Fibroblast of skin of scalp (primary cell): ENCODE results near the gene DNAJA3.

ENCODE experiments used
- DNase-seq: peaks from one replicate; pipeline ENCODE4 v3.0.0-alpha.2; 2013

The DNAJA3 gene

DNA sequence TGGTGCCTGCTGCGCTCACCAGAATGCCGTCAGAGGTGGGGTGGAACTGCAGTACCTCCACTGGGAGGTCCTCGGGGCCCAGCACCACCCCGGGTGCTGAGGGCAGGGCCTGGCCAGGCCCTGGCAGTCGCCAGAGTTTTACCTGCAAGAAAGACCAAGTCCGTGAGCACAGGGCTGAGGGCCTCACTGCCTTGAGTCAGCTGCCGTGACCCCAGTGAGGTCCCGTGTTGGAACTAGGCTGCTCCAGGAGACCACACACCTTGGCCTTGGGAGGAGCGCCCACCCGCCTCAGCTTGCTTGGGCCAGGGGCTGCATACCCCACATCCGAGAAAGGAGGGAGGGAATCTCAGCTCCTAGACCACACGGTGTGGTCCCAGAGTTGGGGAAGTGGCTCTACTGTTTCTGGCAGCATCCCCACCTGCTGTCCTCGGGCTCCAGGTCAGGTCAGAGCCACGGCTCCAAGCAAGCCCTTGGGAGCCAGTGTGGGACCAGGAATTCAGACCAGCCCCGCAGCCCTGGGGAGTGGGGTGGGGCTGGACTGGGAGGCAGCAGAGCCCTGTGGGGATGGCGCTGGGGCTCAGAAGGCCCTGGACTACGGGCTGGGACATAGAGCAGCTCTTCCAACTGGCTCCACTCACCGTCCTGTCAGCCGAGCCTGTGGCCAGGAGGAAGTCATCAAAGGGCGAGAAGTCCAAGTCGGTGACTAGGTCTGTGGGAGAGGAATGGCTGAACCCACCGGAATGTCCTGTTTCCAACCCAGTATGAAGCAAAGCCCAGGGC, 17.9 kb upstream of the DNAJA3 start:
- no peak for DNase-seq

DNA sequence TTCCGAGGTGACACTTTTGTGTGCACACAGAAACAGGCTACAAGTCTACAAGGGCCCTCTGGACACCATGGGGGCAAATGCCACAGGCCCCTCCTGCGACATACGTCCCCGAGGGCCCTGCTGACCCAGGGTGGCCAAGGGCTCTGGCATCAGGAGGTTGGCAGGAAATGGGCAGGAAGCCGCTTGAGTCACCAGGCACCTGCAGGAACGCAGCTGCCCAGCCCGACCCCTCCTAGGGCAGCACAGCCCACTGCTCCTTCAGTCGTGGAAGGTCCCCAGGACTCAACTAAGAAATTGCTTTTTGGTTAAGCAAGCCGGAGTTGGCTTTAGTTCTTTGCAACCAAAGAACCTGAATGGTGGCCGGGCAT, 17.4 kb upstream of the DNAJA3 start:
- DNase-seq: no peak

DNA sequence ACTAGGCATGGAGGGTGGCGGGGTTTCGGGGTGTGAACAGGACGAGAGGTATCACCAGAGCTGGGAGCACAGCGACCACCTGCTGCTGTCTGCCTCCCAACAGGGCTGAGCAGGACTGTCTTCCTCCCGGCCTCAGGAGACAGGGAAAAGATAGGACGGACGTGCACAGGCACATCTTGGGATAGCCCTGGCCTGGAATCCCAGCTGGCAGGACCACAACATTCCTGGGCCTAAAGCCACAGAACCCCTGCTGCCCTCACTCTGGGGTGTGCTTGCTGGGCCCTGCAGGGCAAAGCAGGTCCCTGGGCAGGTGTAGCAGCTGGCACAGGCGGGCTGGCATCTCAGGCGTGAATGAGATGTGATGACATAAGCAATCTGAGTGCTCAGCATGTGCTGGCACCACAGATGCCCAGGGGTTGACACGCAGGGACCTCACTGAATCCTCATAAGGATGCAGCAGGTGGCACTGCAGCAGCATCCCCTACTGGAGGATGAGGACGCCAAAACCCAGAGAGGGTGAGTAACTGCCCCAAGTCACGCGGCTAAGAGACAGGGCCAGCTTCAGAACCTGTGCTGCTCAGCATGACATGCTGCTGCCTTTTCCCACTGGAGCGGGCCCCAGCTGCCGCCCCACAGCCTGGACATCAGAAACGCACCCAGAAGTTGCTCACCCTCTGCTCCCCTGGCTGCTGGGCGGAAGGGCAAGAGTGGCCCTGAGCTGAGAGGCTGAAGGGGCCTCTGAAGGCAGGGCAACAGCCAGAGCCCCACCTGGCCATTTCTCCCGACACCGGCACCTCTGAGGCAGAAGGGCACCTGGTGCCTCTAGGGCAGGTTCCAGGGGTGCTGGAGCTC, 16.4 kb upstream of the DNAJA3 start:
- DNase-seq: no peak

DNA sequence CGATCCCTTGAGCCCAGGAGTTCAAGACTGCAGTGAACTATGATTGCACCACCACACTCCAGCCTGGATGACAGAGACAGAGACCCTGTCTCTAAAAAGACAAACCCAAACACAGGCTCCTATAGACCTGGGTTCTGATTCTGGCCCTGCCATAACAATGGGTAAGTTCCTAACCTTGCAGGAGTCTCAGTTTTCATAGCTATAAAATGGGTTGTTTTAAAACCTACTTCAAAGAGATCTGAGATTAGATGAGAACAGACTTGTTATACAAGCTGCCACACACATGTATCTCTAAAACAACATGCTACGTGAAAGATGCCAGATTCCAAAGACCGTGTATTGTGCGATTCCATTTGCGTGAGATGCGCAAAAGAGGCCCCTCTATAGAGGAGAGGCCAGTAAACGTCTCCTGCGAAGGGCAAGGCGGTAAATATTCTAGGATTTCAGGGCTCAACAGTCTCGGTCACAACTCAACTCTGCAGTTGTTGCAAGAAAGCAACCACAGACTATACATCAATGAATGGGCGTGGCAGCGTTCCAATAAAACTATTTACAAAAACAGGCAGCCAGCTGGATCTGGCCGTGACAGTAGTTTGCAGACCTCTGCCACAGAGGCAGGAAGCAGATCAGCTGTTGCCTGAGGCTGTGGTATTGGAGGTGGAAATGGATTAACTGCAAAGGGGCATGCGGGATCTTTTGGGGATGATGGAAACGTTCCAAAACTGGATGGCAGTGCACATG, 15.2 kb upstream of the DNAJA3 start:
- peak; percentile 88 for DNase-seq

DNA sequence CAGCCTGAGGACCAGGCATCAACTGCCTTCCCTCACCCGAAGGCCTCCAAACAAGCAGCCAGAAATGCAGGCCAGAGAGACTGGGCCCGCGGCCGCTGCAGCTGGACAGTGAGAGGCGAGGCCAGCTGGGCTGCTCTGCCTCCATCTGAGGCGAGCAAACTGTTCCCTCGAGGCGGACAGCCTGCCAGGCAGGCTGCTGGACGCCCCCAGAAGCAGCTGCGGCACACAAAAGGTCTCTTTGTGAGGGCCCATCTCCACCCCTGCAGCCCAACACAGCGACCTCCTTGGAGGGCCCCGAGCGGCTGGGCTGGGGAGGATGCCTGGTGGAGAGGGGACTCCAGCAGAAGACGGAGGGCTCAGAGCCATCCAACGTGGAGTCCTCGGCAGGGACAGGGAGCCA, 14.0 kb upstream of the DNAJA3 start:
- DNase-seq: no peak

DNA sequence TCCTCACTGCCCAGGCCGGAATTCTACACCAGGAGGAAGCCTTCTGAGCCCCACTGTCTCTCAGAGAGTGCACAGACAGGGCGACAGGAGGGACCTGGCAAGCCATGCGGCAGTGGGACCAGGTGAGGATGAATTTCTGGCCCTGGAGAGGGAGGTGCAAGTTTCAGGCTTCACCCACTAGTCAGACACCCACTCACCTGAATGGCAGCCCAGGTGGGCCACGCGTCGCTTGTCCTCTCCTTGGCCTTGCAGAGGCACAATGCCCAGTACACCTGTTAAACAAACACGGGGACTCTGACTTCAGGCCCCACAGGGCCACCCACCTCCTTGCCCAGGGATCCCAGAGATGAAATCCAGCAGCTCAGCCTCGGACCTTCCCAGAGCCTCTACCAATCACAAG, 13.5 kb upstream of the DNAJA3 start:
- no peak for DNase-seq

DNA sequence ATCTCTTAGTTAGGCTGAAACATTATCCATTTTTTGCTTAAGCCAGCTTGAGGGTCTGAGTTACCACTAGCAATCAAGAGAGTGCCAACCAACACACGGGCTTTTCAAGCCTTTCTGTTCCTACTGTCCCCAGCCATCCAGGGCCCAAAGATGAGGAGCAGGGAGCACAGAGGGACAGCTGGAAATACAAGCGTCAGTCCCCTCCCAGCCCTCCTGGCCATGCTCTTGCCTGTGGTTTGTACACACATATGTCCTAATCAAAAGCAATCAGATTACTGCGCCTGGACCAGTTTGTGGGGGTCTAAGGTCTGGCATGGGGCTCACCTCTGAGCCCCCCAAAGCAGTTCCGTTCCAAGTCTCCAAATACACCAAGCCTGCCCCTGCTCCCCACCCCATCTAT, 12.8 kb upstream of the DNAJA3 start:
- DNase-seq: no peak

DNA sequence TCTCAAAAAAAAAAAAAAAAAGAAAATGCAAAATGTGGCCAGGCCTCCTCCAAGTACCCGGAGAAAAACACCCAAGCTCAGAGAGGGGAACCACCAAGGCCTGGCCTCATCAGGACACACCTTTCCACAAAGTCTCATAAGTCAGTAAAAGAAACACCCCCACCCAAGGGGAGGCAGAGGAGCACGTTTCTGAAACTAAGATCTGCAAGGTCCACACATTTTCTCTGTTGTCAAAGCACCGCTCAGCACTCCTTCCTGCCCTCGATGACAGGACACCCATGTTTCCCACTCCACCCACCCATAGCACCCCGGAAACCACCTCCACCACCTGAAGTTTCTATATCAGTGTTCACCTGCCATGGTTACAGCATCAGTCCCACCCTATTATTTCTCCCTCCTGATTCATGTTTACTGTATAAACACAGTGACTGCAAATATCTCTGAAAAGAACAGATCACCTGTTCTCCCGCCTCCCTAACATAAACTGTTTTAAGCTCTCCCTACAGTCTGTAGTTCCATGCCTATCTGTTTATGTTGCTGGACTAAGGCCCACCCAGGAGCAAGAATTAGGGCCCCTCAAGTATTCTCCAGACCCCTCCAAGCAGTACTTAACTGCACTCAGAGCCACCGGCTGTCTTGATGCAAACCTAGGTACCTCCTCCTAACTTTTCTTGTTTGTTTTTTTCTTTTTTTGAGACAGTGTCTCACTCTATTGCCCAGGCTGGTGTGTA, 11.3 kb upstream of the DNAJA3 start:
- DNase-seq: no peak

DNA sequence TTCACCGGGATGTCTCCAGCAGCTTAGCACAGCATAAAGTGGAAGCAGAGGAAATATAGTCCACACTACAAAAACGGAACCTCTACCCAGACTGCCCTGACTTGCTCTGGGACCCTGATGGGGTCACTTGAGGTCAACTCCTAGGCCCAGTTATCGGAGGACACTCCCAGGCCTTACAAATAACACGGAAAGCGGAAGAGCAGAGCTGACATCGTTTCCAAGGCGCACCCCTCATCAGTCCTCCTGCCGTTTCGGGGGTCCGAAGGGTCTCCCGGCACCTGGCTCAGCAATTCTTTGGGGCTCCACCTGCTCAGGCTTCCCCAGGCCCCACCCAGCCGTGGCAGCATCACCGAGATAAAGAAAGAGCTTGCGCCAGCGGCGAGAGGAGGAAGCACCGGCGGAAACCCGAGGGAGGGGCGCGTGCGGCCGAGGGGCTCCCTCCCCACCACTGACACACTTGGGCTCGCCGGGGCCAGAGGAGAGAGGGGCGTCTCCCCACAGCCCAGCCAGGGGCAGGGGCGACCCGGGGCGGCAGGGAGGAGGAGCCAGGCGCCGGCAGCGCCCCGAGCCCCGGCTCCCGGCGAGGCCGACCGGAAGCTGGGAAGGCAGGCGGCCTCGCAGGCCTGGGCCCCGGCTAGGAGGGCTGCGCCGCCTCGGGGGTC, 10.0 kb upstream of the DNAJA3 start:
- no peak for DNase-seq

DNA sequence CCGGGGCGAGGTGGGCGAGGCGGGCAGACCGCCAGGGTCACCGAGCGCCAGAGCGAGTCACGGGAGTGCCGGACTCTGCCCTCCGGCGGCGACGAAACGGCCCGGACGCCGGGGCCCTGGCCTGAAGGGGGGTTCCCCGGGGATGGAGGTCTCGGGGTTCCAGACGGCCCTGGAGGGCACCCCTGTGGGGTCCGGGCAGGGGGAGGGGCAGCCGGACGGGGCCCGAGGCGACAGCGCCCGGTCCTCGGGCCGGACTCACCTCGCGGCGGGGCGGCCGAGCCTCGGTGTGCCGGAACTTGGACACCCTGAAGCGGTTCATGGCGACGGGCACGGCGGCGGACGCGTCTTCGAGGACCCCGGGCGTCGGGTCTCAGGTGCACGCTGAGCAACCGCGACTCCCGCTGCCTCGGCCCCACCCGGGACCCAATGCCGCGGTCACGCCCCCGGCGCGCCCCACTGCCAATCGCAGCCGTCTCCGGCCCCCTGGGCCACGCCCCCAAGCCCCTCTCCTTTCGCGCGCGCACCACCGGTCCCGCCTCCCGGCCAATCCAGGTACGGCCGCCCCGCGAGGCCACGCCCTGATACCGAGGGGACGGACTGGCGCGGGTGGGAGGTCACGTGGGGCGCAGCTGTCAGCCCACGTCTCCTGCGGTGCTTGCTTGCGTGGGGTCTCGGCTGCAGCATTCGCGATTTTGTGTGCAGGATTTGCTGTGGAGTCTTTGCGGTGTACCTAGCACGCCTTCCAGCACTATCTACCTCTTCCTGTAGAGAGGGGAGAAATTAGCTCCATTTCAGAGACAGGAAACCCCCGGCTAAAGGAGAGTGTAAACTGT, 9.3 kb upstream of the DNAJA3 start, which contains the start of gene CORO7:
Gene CORO7 (minus strand): TSS at position 397 of the 833 bp plus-strand sequence. CDS start 78 bp downstream, at position 319.
- peak; percentile 88 for DNase-seq

DNA sequence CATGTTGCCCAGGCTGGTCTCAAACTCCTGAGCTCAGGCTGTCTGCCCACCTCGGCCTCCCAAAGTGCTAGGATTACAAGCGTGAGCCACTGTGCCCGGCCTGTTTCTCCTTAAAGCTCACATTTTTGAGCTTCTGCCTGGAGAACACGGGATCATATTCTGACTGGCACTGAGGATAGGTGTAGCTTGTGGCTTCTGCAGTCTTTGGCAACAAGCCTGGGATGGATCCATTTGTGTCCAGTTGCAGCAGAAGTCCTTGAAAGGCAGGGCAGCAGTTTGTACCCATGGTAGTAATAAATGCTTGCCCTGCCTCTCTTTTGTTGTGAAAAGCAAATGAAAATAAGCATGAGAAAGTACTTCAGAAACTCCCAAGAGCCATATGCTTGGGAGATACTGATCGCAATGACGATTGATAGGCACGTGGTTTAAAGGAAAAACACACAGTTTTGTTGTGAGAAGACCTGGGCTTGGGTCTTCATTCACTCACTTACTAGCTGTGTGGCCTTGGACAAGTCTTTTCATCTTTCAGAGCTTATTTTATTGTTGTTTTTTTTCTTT, 6.2 kb upstream of the DNAJA3 start:
- no peak for DNase-seq

DNA sequence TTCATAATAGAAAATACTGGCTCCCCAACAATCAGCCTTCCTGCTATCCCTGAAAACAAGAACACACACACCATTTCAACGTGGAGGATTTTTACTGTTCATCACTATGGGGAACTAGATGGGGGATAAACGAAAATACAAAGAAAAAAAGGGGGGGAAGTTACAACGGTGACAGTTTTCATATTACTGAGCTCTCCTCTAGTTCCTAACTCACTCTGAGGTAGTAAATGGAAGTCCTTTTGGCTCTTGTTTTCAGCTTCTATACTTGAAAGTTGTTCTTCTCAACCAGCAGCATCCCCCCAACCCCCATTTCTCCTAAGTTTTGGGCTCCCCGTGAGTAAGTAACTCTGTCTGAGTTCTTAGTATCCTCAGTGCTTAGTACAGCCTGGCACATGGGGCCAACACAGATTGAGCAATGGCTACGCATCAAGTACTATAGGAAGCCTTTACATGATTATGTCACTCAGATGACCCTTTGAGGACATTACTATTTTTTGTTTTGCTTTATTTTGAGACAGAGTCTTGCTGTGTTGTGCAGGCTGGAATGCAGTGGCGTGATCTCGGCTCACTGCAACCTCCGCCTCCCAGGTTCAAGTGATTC, 5.1 kb upstream of the DNAJA3 start:
- DNase-seq: no peak

DNA sequence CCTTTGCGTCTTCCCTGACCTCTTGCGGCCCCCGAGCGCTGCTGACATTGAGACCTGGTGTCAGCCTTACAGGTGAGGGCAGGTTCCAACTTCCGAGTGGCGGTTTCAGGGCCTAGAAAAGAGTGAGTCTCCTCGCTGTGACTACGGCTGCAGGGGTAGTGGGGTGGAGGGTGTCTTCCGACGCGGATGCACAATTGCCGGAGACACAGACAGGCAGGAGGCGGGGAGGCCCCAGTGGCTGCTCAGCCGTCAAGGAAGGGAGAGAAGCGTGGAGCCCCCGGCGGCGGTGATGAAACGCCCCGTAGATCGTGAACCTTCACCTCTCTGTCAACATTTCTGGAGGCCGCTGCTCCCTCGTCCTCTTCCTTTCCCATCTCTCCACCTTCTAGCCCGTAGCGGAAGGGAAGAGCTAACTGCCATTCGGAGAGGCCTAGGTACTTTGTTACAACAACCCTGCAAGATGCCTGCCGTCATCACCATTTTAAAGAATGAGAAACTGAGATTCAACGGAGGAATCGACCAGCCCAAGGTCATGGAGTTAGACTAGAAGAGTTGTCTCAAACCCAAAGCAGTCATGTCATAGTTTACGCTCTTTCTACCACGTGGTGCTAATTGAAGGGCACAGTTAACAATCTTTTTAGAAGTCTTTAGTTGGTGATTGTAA, 485 bp downstream of the DNAJA3 start:
- DNase-seq: no peak

DNA sequence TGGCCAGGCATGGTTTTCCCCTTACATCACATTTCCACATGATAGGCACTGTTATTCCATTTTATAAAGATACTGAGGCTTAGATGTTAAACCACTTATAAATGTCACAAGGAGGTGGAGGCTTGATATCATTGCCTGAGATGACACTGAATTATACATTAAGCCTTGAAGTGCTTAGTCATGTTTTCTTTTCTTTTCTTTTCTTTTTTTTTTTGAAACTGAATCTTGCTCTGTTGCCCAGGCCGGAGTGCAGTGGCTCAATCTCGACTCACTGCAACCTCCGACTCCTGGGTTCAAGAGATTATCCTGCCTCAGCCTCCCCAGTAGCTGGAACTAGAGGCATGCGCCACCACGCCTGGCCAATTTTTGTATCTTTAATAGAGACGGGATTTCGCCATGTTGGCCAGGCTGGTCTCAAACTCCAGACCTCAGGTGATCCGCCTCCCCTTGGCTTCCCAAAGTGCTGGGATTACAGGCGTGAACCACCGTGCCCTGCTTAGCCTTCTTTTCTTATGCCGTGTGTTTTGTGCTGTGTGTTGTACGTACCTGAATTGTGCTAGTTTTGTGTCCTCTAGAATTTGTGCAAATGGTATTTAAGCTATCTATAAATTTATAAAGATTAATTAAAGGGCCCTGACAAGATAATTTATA, 1.2 kb downstream of the DNAJA3 start:
- DNase-seq: no peak

DNA sequence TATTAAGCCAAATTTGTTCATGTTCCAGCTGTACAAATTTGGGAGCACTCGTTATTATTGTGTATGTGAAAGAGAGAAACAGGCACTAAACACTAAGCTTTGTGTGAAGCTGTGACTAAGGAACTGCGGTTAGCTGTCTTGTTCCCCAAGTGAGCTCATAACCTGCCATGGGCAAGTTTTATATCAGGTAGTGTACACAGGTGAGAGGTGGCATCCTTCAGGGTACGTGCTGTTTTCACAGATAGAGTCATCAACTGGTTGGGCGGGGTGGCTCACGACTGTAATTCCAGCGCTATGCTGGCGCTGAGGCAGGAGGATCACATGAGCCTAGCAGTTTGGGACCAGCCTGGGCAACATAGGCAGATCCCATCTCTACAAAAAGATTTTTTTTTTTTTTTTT, 2.8 kb downstream of the DNAJA3 start:
- DNase-seq: no peak

DNA sequence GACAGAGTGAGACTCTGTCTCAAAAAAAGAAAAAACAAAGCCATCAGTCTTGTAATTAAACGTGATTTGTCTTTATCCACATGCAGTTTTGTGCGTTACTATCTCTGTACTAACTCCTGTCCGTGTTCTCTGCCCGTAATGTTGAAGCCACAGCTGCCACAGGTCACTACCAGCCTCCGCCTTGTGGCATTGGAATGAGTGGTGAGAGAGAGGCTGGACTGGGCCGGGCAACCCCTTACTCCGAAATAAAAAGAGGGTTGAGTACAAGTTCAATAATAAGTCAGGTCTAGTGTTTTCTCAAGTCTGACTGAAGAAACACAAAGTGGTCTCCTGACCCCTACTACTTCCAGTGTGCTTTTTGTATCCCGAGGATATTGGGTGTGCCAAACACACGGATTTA, 5.4 kb downstream of the DNAJA3 start:
- DNase-seq: no peak

DNA sequence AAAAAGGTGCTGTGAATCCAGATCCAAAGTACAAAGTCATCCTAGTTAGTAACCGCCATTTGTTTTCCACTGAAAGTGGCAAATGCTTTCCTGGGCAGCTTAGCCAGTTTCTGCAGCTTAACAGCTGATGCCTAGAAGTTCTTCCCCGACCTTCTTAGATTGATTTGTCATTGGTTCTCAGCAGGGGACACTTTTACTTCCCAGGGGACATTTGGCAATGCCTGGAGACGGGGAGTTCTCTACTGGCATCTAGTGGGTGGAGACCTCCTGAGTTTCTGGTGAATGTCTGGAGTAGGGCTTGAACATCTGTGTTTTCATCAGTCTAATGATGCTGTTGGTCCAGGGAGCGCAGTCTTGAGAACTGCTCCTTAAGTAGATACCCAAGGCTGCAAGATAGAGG, 7.6 kb downstream of the DNAJA3 start:
- DNase-seq: no peak

DNA sequence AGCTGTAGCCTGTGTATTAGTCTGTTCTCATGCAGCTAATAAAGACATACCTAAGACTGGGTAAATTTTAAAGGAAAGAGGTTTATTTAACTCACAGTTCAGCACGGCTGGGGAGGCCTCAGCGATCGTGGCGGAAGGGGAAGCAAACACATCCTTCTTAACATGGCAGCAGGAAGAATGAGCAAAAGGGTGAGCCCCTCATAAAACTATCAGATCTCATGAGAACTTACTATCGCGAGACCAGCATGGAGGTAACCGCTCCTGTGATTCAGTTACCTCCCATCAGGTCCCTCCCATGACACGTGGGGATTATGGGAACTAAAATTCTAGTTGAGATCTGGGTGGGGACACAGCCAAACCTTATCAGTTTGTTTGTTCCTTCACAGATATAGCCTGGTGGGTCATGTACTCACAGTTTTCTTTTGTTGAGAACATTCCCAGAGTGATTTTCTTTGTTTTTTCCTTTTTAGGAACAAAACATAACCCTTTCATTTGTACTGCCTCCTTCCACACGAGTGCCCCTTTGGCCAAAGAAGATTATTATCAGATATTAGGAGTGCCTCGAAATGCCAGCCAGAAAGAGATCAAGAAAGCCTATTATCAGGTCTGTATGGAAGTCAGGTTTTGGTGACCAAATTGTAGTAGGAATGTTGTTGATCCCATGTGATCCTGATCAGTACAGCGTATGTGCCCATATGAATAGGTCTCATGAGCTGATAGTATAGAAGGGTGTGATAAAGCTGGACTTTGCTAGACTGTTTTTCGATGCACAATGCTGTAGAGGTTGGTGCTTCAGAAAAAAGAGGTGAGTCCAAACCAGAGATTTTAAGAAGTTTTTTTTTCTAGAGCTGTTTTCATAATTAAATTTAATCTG, 8.5 kb downstream of the DNAJA3 start:
- DNase-seq: no peak
